ENCODE results near the gene RORC.

The RORC gene

DNA sequence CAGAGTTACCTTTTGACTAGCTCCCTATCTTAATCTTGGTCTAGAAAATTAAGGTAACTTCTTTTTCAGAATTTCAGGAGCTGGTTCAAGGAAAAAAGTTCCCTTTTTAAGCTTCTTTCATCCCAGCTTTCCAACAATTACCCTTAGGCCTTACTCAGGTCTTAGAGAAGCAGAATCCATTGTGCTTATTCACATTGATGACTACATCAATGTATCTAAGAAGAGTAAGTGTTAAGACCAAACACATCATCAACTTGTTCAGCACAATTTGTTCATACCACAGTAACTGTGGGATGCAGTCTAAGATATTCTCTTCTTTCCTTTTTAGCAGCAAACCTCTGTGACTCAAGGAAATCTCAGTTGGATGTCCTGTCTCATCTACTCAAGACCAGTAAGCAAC is 72.4 kb downstream of the RORC start:
- no peak overlapping the region for H3K4me3 ChIP-seq (ENCODE audit: low read length)
- DNase-seq (ENCODE audit: low read depth, low spot score): no peak

DNA sequence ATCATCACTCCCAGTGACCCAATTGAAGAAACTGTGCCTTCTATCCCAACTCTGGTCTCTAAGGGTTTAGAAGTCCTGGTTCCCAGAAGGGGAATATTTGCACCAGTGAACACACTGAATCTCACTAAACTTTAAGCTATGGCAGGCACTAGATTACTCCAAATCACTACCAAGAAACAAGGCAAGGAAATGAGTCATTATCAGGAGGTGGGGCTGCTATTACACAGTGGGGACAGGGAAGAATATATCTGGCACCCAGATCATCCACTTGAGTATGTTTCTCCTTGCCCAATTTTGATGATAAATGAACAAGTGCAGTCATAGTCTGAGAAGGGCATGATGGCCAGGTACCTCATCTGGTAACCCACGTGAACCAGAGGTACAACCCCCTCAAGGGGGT is 75.3 kb downstream of the RORC start:
- no peak for DNase-seq (ENCODE audit: low read depth, low spot score)
- H3K4me3 ChIP-seq (ENCODE audit: low read length): no peak overlapping the region
